Panc1 (cell line): Measurements from ENCODE around the gene CREBBP. TPM values are rescaled to one million over a fixed set of nuclear protein-coding genes. Genes with fewer than 3 reads are reported as not detected.

ENCODE experiments used
- ATAC-seq: fragments of 200-7000 bp; cut with Tn5 transposase; 2 replicates; pipeline ENCODE4 v1.9.1; 2020; ENCODE audit warnings: mild to moderate bottlenecking, moderate library complexity
- BruUV-seq: library from RNA; stranded (reverse); fragments of 400-500 nt; replicated peaks from 2 replicates; lab custom pipeline; 2021; lab: Mats Ljungman, UMichigan
- CTCF ChIA-PET: fragments of 300-600 bp; sonication (Branson Sonifier 250); formaldehyde crosslinking; loops from one replicate; lab custom pipeline; 2022; ENCODE audit warnings: antibody characterized with exemption; lab: Charles Lee
- POLR2A ChIA-PET: fragments of 300-600 bp; sonication (Branson Sonifier 250); formaldehyde crosslinking; loops from one replicate; lab custom pipeline; 2022; ENCODE audit warnings: antibody characterized with exemption; lab: Charles Lee
- DNase-seq: peaks from one replicate; pipeline ENCODE4 v3.0.0-alpha.2; 2010; ENCODE audit warnings: low read depth, low spot score
- H3K27ac ChIP-seq: 2 replicates; pipeline ENCODE4 v1.5.1; 2011; ENCODE audit warnings: mild to moderate bottlenecking, low read length, inconsistent platforms
- H3K27me3 ChIP-seq: fragments of 200-500 bp; sonication (Bioruptor generic); 2 replicates; pipeline ENCODE4 v1.6.0; 2014; ENCODE audit warnings: low read length, inconsistent platforms; ENCODE audit not compliant: control insufficient read depth, insufficient read depth
- H3K36me3 ChIP-seq: fragments of 200-500 bp; sonication (Bioruptor generic); 2 replicates; pipeline ENCODE4 v1.5.1; 2014; ENCODE audit warnings: inconsistent platforms, mild to moderate bottlenecking, low read length, moderate library complexity; ENCODE audit not compliant: control insufficient read depth, insufficient read depth
- H3K4me1 ChIP-seq: 2 replicates; pipeline ENCODE4 v1.5.1; 2011; ENCODE audit warnings: inconsistent platforms, mild to moderate bottlenecking, low read length, moderate library complexity; ENCODE audit not compliant: control insufficient read depth, insufficient read depth
- H3K4me3 ChIP-seq, 2 experiments: 2 replicates each; pipeline ENCODE4 v1.5.1; 2011 to 2012; ENCODE audit warnings: low read depth in 2 of 2, low read length in 2 of 2, mild to moderate bottlenecking in 2 of 2, inconsistent platforms in 1 of 2, moderate library complexity in 1 of 2
- H3K9me3 ChIP-seq: fragments of 200-500 bp; sonication (Bioruptor generic); 2 replicates; pipeline ENCODE4 v1.5.1; 2014; ENCODE audit warnings: low read depth, mild to moderate bottlenecking, inconsistent platforms, low read length, moderate library complexity; ENCODE audit not compliant: control insufficient read depth, insufficient read depth
- POLR2AphosphoS5 ChIP-seq: IDR thresholded peaks from 2 replicates; pipeline ENCODE4 v1.6.1; 2012; ENCODE audit warnings: mild to moderate bottlenecking, low read depth, low read length, moderate library complexity
- SIN3A ChIP-seq: IDR thresholded peaks from 2 replicates; pipeline ENCODE4 v1.6.1; 2012; ENCODE audit warnings: low read depth, mild to moderate bottlenecking, low read length, moderate library complexity, borderline replicate concordance; ENCODE audit not compliant: insufficient read depth
- TCF7L2 ChIP-seq: IDR thresholded peaks from 2 replicates; pipeline ENCODE4 v1.6.1; 2011; ENCODE audit warnings: mild to moderate bottlenecking, low read depth, low read length, inconsistent platforms
- in situ Hi-C: cut with HindIII; loops from 2 replicates; pipeline ENCODE4 v1.10.0; 2016; ENCODE audit warnings: low sequenced_read_pairs, low pct_unique_long_range_greater_than_20kb
- intact Hi-C: fragments of 100-400 bp; cut with micrococcal nuclease; formaldehyde crosslinking; loops from one replicate; pipeline ENCODE4 v1.10.0; 2022; ENCODE audit not compliant: unreplicated experiment
- total RNA-seq: library from RNA; stranded (reverse); gene quantifications from one replicate; pipeline ENCODE4 v1.2.1, GENCODE V29; 2021; ENCODE audit not compliant: unreplicated experiment
- TF ChIP-seq, protein P1 (sequence below), 2 experiments: IDR thresholded peaks; 2 replicates each; pipeline ENCODE4 v1.6.1; 2011 to 2012; ENCODE audit warnings: low read depth in 2 of 2, control low read depth in 1 of 2, low read length in 1 of 2, mild to moderate bottlenecking in 1 of 2, moderate library complexity in 1 of 2; ENCODE audit not compliant: insufficient read depth in 1 of 2
- TF ChIP-seq, protein P2 (sequence below): fragments of 450-650 bp; IDR thresholded peaks from 2 replicates; pipeline ENCODE4 v1.5.1; 2017; ENCODE audit warnings: mild to moderate bottlenecking

CREBBP gene
- total RNA-seq, 1 experiment from 2014 or later = 60.2 TPM

DNA sequence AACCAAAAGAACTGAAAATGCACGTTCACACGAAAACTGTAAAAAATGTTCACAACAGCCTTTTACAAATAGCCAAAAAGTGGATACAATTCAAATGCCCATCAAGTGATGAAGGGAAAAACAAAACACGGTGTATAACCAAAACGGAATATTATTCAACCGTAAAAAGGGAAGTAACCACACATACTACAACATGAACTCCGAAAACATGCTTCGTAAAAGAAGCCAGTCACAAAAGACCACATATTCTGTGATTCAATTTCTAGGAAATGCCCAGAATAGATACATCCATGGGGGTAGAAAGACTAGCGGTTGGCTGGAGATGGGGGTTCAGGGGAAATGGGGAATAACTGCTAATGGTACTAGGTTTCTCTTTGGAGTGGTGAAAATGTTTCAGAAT, 81.7 kb downstream of the CREBBP start:
- H3K4me1 ChIP-seq = peaks cover 8% of the 10 kb centered on the region; the same call in 1 of the 2 replicates
- BruUV-seq = no TSS peak
- DNase-seq (no peak), ATAC-seq (no peak)
- H3K27ac ChIP-seq = no peak overlapping the region
- no peaks in the 10 kb centered on the region for H3K9me3 ChIP-seq
- no peaks in the 10 kb centered on the region for H3K27me3 ChIP-seq
- H3K4me3 ChIP-seq = no peak overlapping the region
- in situ Hi-C loops = no loop called here
- POLR2A ChIA-PET = no interaction called here
- intact Hi-C loops = no loop called here
- CTCF ChIA-PET = no interaction called here
- TF ChIP-seq, protein P1, sequence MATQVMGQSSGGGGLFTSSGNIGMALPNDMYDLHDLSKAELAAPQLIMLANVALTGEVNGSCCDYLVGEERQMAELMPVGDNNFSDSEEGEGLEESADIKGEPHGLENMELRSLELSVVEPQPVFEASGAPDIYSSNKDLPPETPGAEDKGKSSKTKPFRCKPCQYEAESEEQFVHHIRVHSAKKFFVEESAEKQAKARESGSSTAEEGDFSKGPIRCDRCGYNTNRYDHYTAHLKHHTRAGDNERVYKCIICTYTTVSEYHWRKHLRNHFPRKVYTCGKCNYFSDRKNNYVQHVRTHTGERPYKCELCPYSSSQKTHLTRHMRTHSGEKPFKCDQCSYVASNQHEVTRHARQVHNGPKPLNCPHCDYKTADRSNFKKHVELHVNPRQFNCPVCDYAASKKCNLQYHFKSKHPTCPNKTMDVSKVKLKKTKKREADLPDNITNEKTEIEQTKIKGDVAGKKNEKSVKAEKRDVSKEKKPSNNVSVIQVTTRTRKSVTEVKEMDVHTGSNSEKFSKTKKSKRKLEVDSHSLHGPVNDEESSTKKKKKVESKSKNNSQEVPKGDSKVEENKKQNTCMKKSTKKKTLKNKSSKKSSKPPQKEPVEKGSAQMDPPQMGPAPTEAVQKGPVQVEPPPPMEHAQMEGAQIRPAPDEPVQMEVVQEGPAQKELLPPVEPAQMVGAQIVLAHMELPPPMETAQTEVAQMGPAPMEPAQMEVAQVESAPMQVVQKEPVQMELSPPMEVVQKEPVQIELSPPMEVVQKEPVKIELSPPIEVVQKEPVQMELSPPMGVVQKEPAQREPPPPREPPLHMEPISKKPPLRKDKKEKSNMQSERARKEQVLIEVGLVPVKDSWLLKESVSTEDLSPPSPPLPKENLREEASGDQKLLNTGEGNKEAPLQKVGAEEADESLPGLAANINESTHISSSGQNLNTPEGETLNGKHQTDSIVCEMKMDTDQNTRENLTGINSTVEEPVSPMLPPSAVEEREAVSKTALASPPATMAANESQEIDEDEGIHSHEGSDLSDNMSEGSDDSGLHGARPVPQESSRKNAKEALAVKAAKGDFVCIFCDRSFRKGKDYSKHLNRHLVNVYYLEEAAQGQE (IDR thresholded peaks at IDR 0.05; ENCODE audit: insufficient read depth in 1 of 2, low read depth in 2 of 2, low read length in 1 of 2) = no peak
- TF ChIP-seq, protein P2, sequence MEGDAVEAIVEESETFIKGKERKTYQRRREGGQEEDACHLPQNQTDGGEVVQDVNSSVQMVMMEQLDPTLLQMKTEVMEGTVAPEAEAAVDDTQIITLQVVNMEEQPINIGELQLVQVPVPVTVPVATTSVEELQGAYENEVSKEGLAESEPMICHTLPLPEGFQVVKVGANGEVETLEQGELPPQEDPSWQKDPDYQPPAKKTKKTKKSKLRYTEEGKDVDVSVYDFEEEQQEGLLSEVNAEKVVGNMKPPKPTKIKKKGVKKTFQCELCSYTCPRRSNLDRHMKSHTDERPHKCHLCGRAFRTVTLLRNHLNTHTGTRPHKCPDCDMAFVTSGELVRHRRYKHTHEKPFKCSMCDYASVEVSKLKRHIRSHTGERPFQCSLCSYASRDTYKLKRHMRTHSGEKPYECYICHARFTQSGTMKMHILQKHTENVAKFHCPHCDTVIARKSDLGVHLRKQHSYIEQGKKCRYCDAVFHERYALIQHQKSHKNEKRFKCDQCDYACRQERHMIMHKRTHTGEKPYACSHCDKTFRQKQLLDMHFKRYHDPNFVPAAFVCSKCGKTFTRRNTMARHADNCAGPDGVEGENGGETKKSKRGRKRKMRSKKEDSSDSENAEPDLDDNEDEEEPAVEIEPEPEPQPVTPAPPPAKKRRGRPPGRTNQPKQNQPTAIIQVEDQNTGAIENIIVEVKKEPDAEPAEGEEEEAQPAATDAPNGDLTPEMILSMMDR = no peak
- no peak for TF ChIP-seq TCF7L2
- H3K36me3 ChIP-seq = no peaks in the 10 kb centered on the region

DNA sequence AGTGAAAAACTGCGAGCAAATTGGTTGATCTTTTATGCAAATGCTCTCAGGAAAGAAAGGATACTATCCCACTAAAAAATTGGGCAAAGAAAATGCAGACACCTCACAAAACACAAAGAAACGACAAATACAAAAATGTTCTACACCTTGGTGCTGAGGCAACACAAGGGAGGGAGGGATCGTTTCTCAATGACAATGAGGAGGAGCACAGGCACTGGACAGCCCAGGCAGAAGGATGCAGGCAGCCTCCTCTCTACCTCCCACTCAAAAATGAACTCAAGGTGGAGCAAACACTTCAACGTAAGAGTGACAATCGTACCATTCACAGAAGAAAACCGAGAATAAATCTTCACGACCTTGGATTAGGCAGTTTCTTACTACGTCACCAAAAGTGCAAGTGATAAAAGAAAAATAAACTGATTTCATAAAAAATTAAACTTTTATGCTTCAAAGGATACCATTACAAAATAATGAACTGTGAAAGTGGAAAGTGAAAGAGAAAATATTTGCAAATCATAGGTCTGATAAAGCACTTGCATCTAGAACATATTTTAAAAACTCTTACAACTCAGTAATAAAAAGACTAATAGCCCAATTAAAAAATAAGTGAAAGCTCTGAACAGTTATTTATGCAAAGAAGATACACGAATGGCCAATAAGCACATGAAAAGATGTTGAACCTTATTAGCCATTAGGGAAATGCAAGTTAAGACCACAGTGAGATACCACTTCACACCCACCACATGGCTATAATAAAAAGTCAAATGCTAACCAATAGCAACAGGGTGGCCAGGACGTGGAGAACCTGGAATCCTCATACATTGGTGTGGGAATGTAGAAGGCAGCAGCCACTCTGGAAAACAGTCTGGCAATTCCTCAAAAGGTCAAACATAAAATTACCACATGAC, 82.4 kb downstream of the CREBBP start:
- intact Hi-C loops = no loop called here
- Histone ChIP-seq H3K27me3 (no peaks in the 10 kb centered on the region), H3K36me3 (no peaks in the 10 kb centered on the region), H3K4me3 (no peak overlapping the region), H3K9me3 (no peaks in the 10 kb centered on the region), H3K4me1 (peaks cover 8% of the 10 kb centered on the region; the same call in 1 of the 2 replicates), H3K27ac (no peak overlapping the region)
- in situ Hi-C loops = no loop called here
- CTCF ChIA-PET = no interaction called here
- POLR2A ChIA-PET = no interaction called here
- no TSS peak for BruUV-seq
- no peak for DNase-seq
- TF ChIP-seq POLR2AphosphoS5 = no peak
- no peak for ATAC-seq

DNA sequence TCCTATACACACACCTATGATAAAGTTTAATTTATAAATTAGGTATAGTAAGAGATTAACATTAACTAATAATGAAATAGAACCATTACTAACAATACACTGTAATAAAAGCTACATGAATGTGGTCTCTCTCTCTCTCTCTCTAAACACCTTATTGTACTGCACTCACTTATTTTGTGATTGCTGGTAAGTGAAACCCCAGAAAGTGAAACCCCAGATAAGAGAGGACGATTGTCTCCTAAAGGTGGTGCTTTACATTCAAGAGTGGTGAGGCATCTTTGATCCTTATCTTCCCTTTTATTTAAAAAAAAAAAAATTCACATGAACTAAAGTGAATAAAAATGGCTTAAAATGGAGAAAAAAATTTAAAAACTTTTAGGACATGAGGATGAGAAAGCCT, 83.0 kb downstream of the CREBBP start:
- Histone ChIP-seq H3K36me3 (0 out of 2 replicates have a peak, but pooled peaks cover under 1% of the 10 kb centered on the region), H3K9me3 (no peaks in the 10 kb centered on the region), H3K27ac (no peak overlapping the region), H3K4me1 (peaks cover 8% of the 10 kb centered on the region; the same call in 1 of the 2 replicates), H3K27me3 (no peaks in the 10 kb centered on the region), H3K4me3 (no peak overlapping the region)
- intact Hi-C loops = no loop called here
- in situ Hi-C loops = no loop called here
- POLR2A ChIA-PET = no interaction called here
- ATAC-seq (no peak), DNase-seq (no peak)
- CTCF ChIA-PET = no interaction called here
- TF ChIP-seq POLR2AphosphoS5 (no peak), TCF7L2 (no peak), SIN3A (no peak)
- TF ChIP-seq, protein P2 = no peak
- TF ChIP-seq, protein P1 (IDR thresholded peaks at IDR 0.05; ENCODE audit: insufficient read depth in 1 of 2, low read depth in 2 of 2, low read length in 1 of 2) = no peak
- no TSS peak for BruUV-seq
